ENCODE data around the gene PTMA.
A peak's percentile ranks its signal among the peaks of the same experiment; 100 is the strongest.

Gene PTMA

GRCh38 chr2:231677632-231678104, 30.7 kb upstream of the PTMA start:
- peak; percentile 79 for DNase-seq

GRCh38 chr2:231679908-231680284, 28.4 kb upstream of the PTMA start:
- no peak for DNase-seq

- DNase-seq: no peak
Measured at GRCh38 chr2:231680285-231680991, 27.9 kb upstream of the PTMA start.

GRCh38 chr2:231680992-231681852, 27.1 kb upstream of the PTMA start:
- DNase-seq: no peak

- DNase-seq: no peak
Measured at GRCh38 chr2:231682603-231683291, 25.6 kb upstream of the PTMA start.

GRCh38 chr2:231683292-231684235, 24.8 kb upstream of the PTMA start:
- DNase-seq: no peak

GRCh38 chr2:231684314-231685223, 23.8 kb upstream of the PTMA start:
- no peak for DNase-seq

- DNase-seq: no peak
Measured at GRCh38 chr2:231685349-231686191, 22.8 kb upstream of the PTMA start.

GRCh38 chr2:231686192-231687100, 21.9 kb upstream of the PTMA start:
- DNase-seq: no peak

GRCh38 chr2:231687133-231687852, 21.0 kb upstream of the PTMA start:
- DNase-seq: peak; percentile 73

GRCh38 chr2:231687961-231688360, 20.4 kb upstream of the PTMA start:
- DNase-seq: no peak

- DNase-seq: no peak
Measured at GRCh38 chr2:231688719-231689118, 19.6 kb upstream of the PTMA start.

- no peak for DNase-seq
Measured at GRCh38 chr2:231689124-231689893, 19.0 kb upstream of the PTMA start.

- no peak for DNase-seq
Measured at GRCh38 chr2:231691251-231691772, 17.0 kb upstream of the PTMA start.

- DNase-seq: no peak
Measured at GRCh38 chr2:231692847-231693246, 15.5 kb upstream of the PTMA start.

GRCh38 chr2:231693956-231694355, 14.4 kb upstream of the PTMA start:
- no peak for DNase-seq

- DNase-seq: no peak
Measured at GRCh38 chr2:231696004-231696367, 12.3 kb upstream of the PTMA start.
